H7 (cell line): ENCODE data around the gene THSD4. TPM values are rescaled to one million over a fixed set of nuclear protein-coding genes. Genes with fewer than 3 reads are reported as not detected.
"Not testable (repeated sequence)": the region's sequence is repeated elsewhere in the genome, so short reads cannot be mapped to it uniquely, and the experiment has no call there.

Source experiments
- DNase-seq: peaks from one replicate; pipeline ENCODE4 v3.0.0; 2012
- H3K27me3 ChIP-seq: 2 replicates; pipeline ENCODE4 v1.6.0; 2011; ENCODE audit warnings: mild to moderate bottlenecking, low read length; ENCODE audit not compliant: control insufficient read depth, insufficient read depth
- H3K36me3 ChIP-seq: replicated peaks from 2 replicates; pipeline ENCODE4 v1.5.1; 2011; ENCODE audit warnings: low read length; ENCODE audit not compliant: control insufficient read depth, insufficient read depth
- H3K4me3 ChIP-seq: 2 replicates; pipeline ENCODE4 v1.5.1; 2011; ENCODE audit warnings: low read depth, mild to moderate bottlenecking, control low read depth, low read length, moderate library complexity; ENCODE audit not compliant: insufficient read depth
- total RNA-seq: library from RNA; depleted of rRNA; stranded (reverse); fragments of >200 nt; shearing (Covaris generic); gene quantifications from 2 replicates; pipeline ENCODE4 v1.2.3, GENCODE V29; 2014

Gene THSD4
- total RNA-seq, 1 experiment from 2014 or later: 3.9 TPM

GRCh38 chr15:71261909-71262308 lies 146.6 kb downstream of the THSD4 start:
- H3K4me3 ChIP-seq: no peak overlapping the region
- H3K36me3 ChIP-seq: 0 out of 2 replicates have a peak, but pooled peaks cover 1% of the 10 kb centered on the region
- DNase-seq: no peak
- H3K27me3 ChIP-seq: no peaks in the 10 kb centered on the region

- Histone ChIP-seq H3K36me3 (0 out of 2 replicates have a peak, but pooled peaks cover 1% of the 10 kb centered on the region), H3K4me3 (no peak overlapping the region), H3K27me3 (no peaks in the 10 kb centered on the region)
- no peak for DNase-seq
These were observed 147.3 kb downstream of the THSD4 start for GRCh38 chr15:71262599-71262998.

- not testable (repeated sequence) for H3K27me3 ChIP-seq, H3K4me3 ChIP-seq, H3K36me3 ChIP-seq, DNase-seq
These were observed 150.3 kb downstream of the THSD4 start for GRCh38 chr15:71265606-71266005.

GRCh38 chr15:71271327-71271726 lies 156.1 kb downstream of the THSD4 start:
- no peak for DNase-seq

GRCh38 chr15:71272932-71273331 lies 157.7 kb downstream of the THSD4 start:
- H3K36me3 ChIP-seq: no peaks in the 10 kb centered on the region
- no peaks in the 10 kb centered on the region for H3K27me3 ChIP-seq
- no peak for DNase-seq
- H3K4me3 ChIP-seq: no peak overlapping the region

More at GRCh38 chr15:71271327-71271726, 156.1 kb downstream of the THSD4 start:
- H3K36me3 ChIP-seq: no peaks in the 10 kb centered on the region
- H3K27me3 ChIP-seq: no peaks in the 10 kb centered on the region
- H3K4me3 ChIP-seq: no peak overlapping the region

- DNase-seq: no peak
- Histone ChIP-seq H3K36me3 (no peaks in the 10 kb centered on the region), H3K4me3 (no peak overlapping the region), H3K27me3 (no peaks in the 10 kb centered on the region)
These were observed 158.6 kb downstream of the THSD4 start for GRCh38 chr15:71273731-71274447.

GRCh38 chr15:71274448-71274798 lies 159.2 kb downstream of the THSD4 start:
- no peak overlapping the region for H3K4me3 ChIP-seq
- H3K27me3 ChIP-seq: no peaks in the 10 kb centered on the region

GRCh38 chr15:71275098-71275497 lies 159.8 kb downstream of the THSD4 start:
- DNase-seq: no peak
- no peaks in the 10 kb centered on the region for H3K27me3 ChIP-seq
- H3K4me3 ChIP-seq: no peak overlapping the region

More at GRCh38 chr15:71274448-71274798, 159.2 kb downstream of the THSD4 start:
- H3K36me3 ChIP-seq: no peaks in the 10 kb centered on the region
- DNase-seq: no peak

GRCh38 chr15:71275566-71276335 lies 160.5 kb downstream of the THSD4 start:
- Histone ChIP-seq H3K36me3 (no peaks in the 10 kb centered on the region), H3K27me3 (no peaks in the 10 kb centered on the region), H3K4me3 (no peak overlapping the region)
- DNase-seq: no peak

More at GRCh38 chr15:71275098-71275497, 159.8 kb downstream of the THSD4 start:
- H3K36me3 ChIP-seq: no peaks in the 10 kb centered on the region

GRCh38 chr15:71276336-71276665 lies 161.0 kb downstream of the THSD4 start:
- H3K36me3 ChIP-seq: no peaks in the 10 kb centered on the region
- H3K27me3 ChIP-seq: no peaks in the 10 kb centered on the region
- DNase-seq: no peak
- no peak overlapping the region for H3K4me3 ChIP-seq

GRCh38 chr15:71278989-71279756 lies 163.9 kb downstream of the THSD4 start:
- DNase-seq: no peak
- H3K36me3 ChIP-seq: no peaks in the 10 kb centered on the region
- H3K4me3 ChIP-seq: no peak overlapping the region
- H3K27me3 ChIP-seq: no peaks in the 10 kb centered on the region

- H3K4me3 ChIP-seq: no peak overlapping the region
- no peaks in the 10 kb centered on the region for H3K27me3 ChIP-seq
- H3K36me3 ChIP-seq: no peaks in the 10 kb centered on the region
- no peak for DNase-seq
These were observed 164.5 kb downstream of the THSD4 start for GRCh38 chr15:71279757-71280141.

GRCh38 chr15:71280206-71280605 lies 164.9 kb downstream of the THSD4 start:
- H3K36me3 ChIP-seq: no peaks in the 10 kb centered on the region
- no peak for DNase-seq
- H3K4me3 ChIP-seq: no peak overlapping the region
- H3K27me3 ChIP-seq: no peaks in the 10 kb centered on the region

GRCh38 chr15:71281256-71281655 lies 166.0 kb downstream of the THSD4 start:
- no peaks in the 10 kb centered on the region for H3K27me3 ChIP-seq
- H3K36me3 ChIP-seq: no peaks in the 10 kb centered on the region
- no peak overlapping the region for H3K4me3 ChIP-seq
- DNase-seq: no peak

- no peak overlapping the region for H3K4me3 ChIP-seq
- no peak for DNase-seq
- no peaks in the 10 kb centered on the region for H3K27me3 ChIP-seq
- no peaks in the 10 kb centered on the region for H3K36me3 ChIP-seq
These were observed 166.8 kb downstream of the THSD4 start for GRCh38 chr15:71282076-71282475.
